Measurements from ENCODE around the gene NFYC.

The NFYC gene

DNA sequence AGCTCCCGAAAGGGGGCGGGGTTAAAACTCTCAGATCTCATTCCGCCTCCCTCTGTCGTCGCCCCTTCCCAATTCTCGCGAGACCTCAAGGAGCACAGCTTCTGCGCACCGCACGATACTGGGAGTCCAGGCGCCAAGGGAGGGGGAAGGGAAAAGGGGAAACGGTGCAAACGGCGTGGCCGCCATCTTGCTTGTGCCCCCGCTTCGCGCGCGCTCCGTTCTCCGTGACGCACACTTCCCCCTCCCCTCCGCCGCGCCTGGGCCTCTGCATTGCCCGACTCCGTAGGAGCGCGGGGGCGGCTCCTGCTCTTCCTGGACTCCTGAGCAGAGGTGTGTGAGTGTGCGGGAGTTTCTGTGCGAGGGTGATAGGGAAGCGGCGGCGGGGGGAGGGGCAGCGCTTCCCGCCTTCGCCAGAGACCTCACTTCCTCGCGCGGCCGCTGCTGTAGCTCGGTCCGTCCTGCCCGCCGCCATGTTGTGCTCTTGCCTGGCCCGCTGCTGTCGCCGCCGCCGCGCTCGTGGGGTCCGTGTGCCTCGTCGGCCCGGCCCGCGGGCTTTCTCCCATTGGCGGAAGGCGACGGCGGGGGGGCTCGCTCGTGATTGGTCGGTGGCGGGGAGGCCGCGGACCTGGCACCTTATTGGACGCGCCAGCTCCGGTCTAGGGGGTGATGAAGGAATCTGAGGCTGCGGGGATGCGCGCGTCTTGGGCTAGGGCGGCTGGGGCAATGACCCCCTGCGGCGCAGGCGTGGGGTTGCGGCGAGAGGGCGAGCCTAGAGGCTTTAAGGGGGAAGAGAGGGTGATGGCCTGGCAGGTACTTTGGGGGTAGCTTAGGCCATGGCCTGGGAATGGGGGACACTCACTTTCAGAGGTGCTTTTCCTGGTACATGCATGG is at the start of gene NFYC:
Gene NFYC, plus strand, starts transcription at position 167 of the 891 bp plus-strand sequence. CDS start 47,140 bp downstream, outside the sequence.
- DNase-seq (ENCODE audit: low spot score), result peak; percentile 99

DNA sequence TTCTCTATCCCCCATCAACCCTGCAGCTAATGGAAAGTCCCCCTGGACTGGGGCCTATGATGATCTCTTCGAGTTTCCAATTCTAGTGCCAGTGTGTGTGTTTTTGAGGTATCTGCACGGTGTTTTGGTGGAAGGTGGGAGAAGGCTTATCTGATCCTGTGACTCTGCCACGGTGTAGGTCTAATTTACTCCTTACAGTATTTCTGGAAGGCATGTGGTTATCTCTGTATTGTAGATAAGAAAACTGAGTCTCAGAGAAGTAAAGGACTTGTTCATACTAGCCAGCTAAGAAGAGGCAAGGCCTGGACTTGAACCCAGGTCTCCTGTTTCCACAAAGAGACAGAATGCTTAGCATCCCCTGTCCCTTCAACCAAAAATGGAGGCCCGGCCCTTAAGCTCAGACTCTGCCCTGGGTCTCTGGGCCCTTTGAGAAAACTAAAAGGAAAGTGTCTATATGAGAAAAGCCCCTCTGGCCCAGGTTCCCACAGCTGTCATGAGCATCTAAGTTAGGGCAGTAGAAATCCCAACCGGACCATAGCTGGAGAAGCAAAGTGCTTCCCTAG is 46.3 kb upstream of the NFYC start:
- DNase-seq (ENCODE audit: low spot score), result no peak

DNA sequence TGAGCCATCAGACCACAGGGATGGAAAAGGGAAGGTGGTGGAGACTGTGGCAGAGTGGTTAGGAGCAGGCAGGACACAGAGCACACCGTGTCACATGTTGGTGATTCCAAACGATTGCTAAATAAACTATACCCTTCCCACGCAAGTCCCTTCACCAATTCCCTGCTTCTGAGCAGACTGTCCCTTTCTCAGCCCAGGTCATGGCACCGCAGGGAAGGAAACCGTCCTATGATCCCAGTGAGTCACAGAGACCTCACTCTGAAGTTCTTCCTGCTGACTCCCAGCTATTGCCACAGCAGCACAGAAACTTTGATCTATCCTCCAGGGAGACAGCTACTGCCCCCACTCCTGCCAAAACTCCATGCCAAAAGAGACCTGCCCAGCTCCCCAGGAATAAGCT is 45.2 kb upstream of the NFYC start:
- DNase-seq (ENCODE audit: low spot score), result no peak

DNA sequence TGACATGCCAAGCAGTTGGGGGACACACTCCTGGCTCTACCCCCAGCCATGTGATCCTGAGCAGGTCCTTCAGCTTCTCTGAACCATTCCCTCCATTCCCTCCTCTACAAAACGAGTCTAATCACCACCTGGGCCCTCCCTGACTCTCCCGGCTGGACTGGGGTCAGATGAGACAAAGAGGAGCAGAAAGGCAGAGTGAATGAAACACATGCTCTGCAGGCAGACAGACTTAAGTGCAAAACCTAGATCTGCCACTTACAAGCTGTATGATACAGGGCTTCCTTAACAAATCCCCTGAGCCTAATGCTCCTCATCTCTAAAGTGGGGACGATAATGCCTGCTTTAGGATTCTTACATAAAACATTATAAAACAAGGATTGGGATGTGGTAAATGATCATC is 43.3 kb upstream of the NFYC start:
- no peak for DNase-seq (ENCODE audit: low spot score)

DNA sequence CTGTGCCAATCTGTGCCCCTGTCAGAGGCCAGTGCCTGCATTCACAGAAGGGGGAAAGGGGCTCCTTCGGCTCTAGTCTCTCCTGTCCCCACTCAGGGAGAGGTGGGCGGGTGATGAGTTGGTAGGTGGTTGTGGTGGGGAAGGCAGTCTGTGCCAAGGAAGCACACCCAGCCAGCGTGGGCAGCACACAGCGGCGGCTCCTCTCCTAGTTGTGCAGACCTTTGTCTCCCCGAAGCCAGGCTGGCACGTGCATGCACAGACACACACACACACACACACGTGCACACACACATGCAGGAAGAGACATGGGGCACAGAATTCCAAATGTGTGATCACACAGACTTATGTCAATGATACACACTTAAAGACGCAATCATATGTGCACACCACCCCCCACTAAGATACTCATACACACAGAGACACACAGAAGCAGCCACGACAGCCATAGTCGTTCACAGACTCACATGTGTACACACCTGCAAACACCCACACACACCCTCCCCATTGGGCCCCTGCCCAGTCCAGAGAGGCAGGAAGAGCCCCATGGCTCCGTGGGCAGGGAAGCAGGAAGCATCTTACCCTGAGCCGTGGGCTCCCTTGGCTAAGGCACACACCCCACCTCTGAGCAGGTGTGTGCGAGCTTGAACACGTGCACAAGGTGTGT is 42.4 kb upstream of the NFYC start:
- DNase-seq (ENCODE audit: low spot score), result no peak

DNA sequence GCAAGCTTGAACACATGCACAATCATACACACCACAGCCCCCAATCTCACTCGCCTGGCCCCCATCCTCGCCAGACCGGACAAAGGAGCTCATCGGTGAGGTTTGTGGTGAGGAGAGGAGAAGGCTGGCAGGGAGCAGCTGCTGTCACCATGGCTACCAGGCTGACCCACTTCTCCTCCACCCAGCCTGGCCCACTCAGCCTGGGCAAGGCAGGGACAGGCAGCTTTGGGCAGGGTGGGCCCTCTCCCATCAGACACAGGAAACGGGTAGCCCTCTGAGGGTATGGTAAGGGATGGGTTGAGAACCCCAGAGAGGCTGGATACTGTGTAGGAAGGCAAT is 41.9 kb upstream of the NFYC start:
- DNase-seq (ENCODE audit: low spot score), result no peak

DNA sequence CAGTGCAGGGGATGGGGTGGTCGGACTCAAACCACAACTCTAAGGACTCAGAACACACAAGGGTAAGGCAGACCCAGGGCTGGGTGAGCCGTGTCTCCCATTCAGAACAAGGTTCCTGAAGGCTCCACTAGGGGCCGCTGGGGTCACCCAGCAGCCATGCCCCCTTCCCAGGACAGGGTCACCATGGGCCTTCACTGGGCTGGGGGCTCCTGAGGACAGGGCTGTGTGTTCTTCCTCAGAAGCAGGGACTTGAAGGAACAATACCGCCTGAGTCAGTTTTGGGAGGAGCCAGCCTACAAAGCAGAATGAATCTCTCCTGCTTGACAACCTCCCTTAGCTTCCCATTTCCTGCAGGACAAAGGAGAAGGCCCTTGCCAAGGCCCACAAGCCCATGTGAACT is 41.4 kb upstream of the NFYC start:
- no peak for DNase-seq (ENCODE audit: low spot score)

DNA sequence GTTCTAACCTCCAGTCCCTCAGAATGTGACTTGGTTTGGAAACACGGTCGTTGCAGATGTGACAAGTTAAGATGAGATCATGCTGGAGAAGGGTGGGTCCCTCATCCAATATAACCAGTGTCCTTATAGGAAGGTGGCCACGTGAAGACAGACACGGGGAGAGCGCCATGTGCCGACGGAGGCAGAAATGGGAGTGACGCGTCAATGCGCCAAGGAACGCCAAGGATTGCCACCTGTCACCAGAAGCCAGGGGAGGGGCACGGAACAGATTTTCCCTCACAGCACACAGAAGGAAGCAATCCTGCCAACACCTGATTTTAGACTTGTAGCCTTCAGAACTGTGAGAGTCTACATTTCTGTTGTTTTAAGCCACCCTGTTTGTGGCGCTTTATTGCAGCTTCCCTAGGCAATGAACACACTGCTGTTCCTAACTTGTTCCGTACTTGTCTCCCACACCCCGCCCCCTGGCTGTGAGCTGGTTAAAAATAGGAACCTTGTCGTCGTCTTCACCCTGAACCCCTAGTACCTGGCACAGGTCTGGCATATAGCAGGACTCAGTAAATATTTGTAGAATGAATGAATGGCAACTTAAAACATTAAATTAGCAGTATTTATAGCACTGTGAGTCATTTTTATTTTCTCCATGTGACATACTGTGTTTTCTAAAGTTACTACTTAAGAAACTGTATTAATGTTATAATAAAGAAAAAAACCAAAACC is 40.2 kb upstream of the NFYC start:
- peak; percentile 8 for DNase-seq (ENCODE audit: low spot score)

DNA sequence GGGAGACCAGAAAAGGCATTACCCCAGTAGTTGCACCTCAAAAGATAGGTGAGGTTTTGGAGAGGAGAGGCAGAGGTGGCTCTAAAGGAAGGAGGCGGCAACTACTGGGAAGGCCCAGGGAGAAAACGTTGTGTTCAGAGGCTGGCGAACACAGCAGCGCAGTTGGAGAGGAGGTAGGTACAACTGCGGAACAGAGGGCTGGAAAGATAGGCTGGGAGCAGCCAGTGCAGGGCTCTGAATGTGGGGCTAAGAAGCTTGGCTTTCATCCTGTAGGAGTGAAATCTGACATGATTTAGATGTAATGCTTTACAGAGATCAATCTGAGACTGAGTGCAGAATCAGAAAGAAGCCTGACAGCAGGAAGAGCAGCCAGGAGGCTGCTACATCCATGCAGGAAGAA is 39.0 kb upstream of the NFYC start:
- no peak for DNase-seq (ENCODE audit: low spot score)

DNA sequence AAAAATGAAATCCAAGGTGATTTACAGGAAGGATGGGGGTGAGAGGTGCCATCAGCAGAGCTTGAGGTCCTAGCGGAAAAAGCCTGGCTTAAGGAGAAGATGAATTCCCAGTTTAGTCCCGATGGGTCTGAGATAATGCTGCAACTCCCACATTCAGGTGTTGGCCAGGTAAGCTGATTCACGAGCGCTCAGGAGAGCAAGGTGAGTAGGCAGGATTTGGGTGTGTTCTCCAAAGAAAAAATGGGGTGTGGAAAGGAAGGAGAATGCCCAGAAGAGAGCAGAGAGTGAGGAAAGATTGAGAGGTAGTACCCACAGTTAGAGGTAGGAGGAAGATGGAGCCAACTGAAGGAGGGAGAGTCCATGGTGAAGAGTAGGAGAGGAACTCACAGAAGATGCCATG is 38.5 kb upstream of the NFYC start:
- DNase-seq (ENCODE audit: low spot score), result no peak

DNA sequence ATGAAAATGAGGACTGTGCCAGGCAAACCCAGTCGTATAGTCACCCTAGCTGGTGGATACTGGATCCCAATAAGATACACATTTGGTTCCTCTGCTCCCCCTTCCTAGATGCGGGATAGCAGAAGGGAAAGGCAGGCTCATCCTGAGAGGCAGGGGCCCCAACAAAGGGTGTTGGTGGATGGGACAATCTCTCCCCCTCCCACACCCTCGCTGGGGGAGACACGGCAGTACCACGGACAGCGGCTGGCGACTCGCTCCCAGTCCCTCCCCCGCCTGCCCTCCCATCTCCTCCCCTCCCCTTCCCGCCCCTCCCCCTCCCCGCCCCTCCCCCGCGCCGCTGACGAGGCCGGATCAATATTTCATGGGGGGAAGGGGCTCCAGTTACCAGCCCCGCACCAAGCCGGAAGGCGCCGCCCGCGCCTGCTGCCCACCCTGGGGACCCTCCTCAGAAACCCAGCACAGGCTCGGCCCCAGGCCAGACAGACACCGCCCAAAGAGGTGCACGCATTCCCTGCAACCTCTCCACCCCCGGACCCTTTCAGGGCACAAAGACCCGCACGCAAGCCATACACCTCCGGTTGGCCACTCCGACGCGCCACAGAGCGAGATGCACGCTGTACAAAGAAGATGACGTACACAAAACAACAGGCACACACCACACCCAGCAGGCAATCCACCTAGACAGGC is 37.5 kb upstream of the NFYC start:
- DNase-seq (ENCODE audit: low spot score), result no peak

DNA sequence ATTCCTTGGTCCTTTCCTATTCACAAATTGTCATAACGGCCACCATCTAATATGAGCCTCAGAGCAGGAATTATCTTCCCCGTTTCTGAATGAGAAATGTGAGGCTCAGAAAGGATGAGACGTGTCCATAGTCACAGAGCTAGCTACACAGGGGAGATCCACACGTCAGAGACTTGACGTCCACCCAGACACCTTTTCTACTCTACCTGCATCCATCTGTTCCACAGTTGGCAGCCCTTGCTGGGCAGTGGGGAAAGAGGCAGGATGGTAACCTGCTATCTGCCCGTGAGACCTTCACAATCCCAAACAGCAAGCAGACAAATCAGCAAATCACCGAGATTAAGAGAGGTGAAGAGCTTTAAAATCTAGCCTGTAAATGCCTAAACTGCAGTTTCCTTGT is 34.5 kb upstream of the NFYC start:
- no peak for DNase-seq (ENCODE audit: low spot score)

DNA sequence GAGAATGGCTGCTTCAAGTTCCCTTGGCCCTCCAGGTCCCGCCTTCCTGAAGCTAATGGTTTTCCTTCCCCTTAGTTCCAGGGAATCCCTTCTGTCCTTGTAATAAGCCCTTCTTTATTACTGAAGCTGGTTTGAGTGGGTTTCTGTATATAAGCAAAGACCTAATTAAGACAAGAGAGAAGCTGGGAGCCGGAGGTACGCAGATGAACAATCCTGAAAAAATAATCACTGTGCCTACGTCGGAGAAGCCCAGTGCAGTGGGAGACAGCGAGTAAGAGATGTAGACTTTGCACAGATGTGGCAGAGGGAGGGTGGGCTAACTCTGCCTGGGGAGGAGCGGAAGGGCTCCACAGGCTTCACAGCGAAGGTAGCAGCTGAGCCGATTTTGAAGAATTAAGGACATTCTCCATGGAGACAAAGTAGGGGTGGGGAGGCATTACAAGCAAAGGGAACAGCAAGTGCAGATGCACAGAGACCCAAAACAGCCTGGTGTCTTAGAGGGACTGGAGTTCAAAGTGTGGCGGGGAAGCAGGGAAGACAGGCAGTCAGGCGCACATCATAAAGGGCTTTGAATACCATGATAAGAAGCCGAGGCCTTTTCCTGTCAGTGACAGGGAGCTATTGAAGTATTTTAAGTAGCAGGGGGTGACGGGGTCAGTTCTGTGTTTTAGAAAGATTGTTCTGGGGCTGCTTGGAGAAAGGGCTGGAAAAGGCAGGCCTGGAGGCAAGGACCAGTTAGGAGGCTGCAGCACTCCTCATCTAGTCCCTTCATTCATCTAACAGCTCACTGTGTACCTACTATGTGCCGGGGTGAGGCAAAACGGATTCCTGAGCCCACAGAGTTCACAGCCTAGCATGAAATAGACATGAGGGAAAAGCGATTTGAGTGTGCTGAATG is 32.5 kb upstream of the NFYC start:
- no peak for DNase-seq (ENCODE audit: low spot score)

DNA sequence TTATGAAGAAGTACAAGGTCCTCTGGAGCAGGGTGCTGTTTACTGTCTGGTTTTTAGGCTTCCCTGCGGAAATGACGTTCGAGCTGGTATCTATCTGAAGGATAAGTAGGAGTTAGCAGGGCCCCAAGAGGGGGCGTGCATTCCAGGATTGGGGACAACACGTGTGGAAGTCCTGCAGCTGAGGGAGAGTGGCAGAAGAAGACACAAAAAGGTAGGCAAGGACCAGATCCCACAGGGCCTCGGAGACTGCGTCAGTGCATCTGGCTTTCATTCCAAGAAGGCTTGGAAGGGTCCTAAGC is 31.9 kb upstream of the NFYC start:
- DNase-seq (ENCODE audit: low spot score), result no peak

DNA sequence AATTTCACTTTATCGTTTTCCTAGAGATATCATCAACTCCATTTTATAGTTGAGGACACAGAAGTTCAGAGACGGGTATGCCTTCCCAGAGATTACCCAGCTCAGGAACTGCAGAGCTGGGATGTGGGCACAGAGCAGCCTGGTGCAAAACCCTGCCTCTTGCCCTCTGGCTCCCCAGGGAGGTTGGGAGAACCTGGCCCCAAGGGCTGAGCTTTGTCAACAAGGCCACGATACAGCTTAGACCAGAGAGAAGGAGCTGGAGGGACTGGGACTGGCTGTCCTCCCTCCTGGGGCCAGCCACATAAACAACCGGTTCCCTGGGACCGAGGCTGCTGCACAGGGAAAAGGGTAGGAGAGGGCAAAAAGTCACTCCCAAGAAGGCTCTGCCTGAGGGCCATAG is 29.8 kb upstream of the NFYC start:
- DNase-seq (ENCODE audit: low spot score), result no peak

DNA sequence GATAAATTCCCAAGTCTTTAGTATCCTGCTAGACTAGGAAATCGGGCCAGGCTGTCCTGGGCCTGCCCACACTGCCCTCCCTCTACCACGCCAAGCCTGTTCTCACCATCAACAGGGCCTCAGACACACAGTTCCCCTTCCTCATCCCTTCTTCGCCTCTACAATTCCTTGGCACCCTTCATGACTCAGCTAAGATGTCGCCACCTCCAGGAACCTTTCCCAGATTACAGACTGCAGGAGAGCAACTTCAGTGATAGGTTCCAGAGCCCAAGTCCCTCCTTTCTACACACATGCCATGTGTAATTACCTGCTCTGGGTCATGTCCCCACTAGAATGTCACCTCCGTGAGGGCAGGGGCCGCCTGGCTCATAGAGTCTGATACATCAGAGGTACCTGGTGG is 29.4 kb upstream of the NFYC start:
- no peak for DNase-seq (ENCODE audit: low spot score)

DNA sequence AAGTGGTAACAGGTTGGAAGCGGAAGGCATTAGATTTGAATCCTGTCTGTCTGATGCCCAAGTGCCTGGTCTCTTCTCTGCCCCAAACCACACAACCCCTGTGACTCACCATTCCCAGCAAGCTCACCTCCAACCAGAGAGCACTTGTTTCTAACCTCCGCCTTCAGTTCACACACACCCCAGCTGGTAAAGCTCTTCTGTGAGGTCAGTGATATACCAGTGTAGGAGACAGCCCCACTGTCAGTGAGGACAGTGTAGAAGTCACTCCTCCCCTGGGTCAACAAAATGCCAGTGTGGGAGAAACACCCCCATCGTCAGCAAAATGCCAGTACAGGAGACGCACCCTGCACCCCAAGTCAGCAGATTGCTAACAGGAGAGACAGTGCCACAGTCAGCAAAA is 28.6 kb upstream of the NFYC start:
- no peak for DNase-seq (ENCODE audit: low spot score)

DNA sequence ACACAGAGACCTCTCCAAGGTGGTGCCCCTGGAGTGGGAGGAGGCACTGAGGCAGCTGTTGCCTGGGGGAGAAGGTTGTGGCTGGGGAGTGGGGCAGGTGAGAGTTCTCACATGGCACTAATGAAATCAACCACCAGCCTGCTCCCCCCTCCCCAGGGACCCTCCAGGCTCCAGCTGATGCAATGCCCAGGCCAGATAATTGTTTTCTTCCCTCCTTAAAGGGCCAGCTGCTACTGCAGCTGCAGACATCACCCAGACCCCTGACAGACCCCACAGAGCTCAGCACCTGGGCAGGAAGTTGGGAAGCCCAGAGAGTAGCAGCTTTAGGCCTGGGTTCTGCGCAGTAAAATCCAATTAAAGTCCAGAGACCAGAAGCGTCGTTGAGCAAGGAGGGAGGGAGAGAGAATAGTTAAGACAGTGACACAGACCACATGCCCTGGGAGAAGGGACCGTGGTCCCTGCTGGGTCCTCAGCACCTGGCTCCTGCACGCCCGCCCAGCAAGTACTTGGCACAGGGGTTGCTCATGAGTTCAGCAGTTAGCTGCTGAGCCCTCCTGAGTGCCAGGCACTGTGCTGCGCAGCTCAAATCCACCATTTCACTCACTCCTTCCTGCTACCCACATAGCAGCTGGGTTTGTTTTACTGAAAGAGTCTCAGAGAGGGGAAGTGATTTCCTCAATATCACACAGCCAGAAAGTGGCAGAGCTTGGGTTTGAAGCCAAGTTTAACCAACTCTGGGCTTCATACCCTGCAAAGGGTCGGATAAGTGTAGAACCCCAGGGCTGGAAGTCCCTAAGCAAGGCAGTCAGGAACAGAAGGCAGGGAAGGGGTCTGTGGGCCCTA is 28.0 kb upstream of the NFYC start:
- no peak for DNase-seq (ENCODE audit: low spot score)

DNA sequence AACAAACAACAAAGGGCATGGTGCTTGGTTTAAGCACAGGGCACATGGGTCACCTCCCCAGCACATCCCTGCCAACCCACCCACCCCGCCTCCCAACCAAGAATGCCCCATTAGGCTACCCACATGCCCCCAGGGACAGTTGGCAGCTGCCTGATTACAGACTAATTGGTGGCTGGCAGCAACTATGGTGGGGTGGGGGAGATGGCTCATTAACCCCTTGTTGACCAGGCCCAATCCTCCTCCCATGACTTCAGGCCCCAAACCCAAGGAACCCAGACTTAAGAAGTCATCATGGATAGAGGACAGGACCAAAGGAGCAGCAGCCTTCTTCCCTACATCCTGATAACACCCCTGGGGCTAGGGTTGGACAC is 27.4 kb upstream of the NFYC start:
- DNase-seq (ENCODE audit: low spot score), result no peak

DNA sequence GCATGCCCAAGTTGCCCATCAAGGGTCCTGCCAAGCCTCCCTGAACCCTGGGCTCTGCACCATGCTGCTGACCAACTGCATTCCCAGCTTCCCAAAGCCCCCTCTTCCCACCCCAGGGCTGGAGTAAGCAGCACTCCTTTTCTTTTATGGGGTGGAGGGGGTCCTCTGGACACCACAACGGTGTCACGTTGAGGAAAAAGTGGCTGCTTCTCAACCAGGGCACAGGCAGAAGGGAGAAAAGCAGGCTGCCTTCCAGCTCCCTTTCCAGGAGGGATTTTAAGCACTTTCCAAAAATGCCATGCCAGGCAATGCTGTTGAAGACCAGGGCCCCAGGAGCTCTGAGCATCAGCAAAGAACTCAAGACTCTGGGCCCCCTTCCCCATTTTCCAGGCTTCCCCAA is 26.7 kb upstream of the NFYC start:
- no peak for DNase-seq (ENCODE audit: low spot score)

Data from LoVo (cell line).